ENCODE results near the gene RDH5.

The RDH5 gene

DNA sequence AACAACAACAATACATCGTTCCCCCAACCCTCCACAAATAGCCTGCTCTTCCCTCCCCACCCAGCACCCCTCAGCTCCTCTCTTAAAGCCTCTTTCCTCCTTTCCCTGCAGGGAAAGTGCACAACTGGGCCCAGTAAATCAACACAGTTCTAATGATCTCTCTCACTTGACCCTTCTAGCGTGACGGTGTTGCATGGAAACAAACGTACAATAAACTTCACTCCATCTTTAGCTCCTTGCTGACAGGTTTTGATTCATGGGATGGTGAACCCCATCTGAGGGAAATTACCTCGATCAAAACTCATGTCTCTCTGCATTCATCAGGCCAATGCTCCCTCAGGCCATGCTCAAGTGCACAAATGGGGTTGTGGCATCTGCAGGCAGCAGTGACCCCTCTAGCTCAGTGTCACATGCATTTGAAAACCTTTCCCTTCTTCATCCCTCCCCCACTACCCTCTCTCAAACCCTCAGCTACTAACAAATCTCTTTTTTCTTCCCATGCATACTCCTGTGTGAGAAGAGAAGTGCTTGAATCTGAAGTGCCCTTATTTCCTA lies 45.6 kb downstream of the RDH5 start:
- no peak overlapping the region for H3K27ac ChIP-seq
- TF ChIP-seq ZFX (IDR thresholded peaks at IDR 0.05), result no peak
- TF ChIP-seq, protein P1, sequence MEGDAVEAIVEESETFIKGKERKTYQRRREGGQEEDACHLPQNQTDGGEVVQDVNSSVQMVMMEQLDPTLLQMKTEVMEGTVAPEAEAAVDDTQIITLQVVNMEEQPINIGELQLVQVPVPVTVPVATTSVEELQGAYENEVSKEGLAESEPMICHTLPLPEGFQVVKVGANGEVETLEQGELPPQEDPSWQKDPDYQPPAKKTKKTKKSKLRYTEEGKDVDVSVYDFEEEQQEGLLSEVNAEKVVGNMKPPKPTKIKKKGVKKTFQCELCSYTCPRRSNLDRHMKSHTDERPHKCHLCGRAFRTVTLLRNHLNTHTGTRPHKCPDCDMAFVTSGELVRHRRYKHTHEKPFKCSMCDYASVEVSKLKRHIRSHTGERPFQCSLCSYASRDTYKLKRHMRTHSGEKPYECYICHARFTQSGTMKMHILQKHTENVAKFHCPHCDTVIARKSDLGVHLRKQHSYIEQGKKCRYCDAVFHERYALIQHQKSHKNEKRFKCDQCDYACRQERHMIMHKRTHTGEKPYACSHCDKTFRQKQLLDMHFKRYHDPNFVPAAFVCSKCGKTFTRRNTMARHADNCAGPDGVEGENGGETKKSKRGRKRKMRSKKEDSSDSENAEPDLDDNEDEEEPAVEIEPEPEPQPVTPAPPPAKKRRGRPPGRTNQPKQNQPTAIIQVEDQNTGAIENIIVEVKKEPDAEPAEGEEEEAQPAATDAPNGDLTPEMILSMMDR (conservative IDR thresholded peaks at IDR 0.05), result no peak

DNA sequence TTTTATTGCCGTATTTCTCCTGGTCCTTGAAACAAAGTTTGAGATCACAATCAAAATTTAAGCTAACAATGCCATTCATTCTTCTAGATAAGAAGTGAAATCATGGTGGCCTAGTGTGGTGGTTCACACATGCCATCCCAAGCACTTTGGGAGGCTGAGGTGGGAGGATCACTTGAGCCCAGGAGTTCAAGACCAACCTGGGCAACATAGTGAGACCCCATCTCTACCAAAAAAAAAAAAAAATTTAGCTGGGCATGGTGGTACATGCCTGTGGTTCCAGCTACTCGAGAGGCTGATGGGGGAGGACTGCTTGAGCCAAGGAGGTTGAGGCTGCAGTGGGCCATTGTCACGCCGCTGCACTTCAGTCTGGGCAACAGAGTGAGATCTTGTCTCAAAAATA lies 47.0 kb downstream of the RDH5 start:
- TF ChIP-seq, protein P1 (conservative IDR thresholded peaks at IDR 0.05), result no peak
- no peak for TF ChIP-seq ZFX (IDR thresholded peaks at IDR 0.05)
- H3K27ac ChIP-seq, result no peak overlapping the region

DNA sequence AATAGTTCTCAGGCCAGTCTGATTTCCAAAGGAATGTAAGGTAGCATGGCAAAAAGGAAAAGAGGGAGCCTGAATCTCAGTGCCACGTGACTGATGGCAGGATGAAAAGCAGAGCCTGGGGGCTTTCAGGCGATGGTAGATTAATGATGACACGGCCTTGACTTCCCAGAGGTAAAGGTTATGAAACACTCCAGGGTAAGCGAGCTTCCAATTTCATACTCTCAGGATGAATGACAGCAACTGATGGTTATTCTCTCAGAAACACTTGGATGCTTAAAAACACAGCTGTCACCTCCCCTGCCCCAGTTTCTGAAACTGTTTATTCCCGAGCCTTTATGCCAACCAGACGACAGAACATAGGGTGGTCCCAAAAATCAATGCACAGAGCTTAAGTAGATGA lies 51.5 kb downstream of the RDH5 start:
- TF ChIP-seq, protein P1 (conservative IDR thresholded peaks at IDR 0.05), result no peak
- no peak for TF ChIP-seq ZFX (IDR thresholded peaks at IDR 0.05)

More for the DNA sequence above, 51.5 kb downstream of the RDH5 start:
- H3K27ac ChIP-seq, result no peak overlapping the region

All from C4-2B (cell line).